Measurements from ENCODE around the gene OR7C1.
"Not testable (repeated sequence)": the region's sequence is repeated elsewhere in the genome, so short reads cannot be mapped to it uniquely, and the experiment has no call there.

- TF ChIP-seq POLR2A (IDR thresholded peaks at IDR 0.05) = not testable (repeated sequence)
- TF ChIP-seq, protein P1, sequence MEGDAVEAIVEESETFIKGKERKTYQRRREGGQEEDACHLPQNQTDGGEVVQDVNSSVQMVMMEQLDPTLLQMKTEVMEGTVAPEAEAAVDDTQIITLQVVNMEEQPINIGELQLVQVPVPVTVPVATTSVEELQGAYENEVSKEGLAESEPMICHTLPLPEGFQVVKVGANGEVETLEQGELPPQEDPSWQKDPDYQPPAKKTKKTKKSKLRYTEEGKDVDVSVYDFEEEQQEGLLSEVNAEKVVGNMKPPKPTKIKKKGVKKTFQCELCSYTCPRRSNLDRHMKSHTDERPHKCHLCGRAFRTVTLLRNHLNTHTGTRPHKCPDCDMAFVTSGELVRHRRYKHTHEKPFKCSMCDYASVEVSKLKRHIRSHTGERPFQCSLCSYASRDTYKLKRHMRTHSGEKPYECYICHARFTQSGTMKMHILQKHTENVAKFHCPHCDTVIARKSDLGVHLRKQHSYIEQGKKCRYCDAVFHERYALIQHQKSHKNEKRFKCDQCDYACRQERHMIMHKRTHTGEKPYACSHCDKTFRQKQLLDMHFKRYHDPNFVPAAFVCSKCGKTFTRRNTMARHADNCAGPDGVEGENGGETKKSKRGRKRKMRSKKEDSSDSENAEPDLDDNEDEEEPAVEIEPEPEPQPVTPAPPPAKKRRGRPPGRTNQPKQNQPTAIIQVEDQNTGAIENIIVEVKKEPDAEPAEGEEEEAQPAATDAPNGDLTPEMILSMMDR (IDR thresholded peaks at IDR 0.05) = not testable (repeated sequence)
Observed at GRCh38 chr19:14775326-14775725, 59.7 kb downstream of the OR7C1 start.

Data from Peyer's patch (tissue), 4 donors.